Endodermal cell (in vitro differentiated cells): ENCODE measurements around the gene C5orf58. TPM values are rescaled to one million over a fixed set of nuclear protein-coding genes. Genes with fewer than 3 reads are reported as not detected.
A peak's percentile ranks its signal among the peaks of the same experiment; 100 is the strongest.

Source experiments
- DNase-seq: peaks from one replicate; pipeline ENCODE4 v3.0.0-alpha.2; 2017
- H3K27ac ChIP-seq: 2 replicates; pipeline ENCODE4 v1.5.1; 2013; ENCODE audit warnings: mild to moderate bottlenecking, low read depth, low read length, moderate library complexity
- H3K27me3 ChIP-seq: 2 replicates; pipeline ENCODE4 v1.6.1; 2013; ENCODE audit warnings: mild to moderate bottlenecking, low read length, moderate library complexity; ENCODE audit not compliant: insufficient read depth, control insufficient read depth, poor library complexity, severe bottlenecking
- H3K36me3 ChIP-seq: 2 replicates; pipeline ENCODE4 v1.7.0; 2013; ENCODE audit warnings: mild to moderate bottlenecking, low read length, moderate library complexity; ENCODE audit not compliant: control insufficient read depth, insufficient read depth
- H3K4me1 ChIP-seq: one replicate; pipeline ENCODE4 v1.7.0; 2013; ENCODE audit warnings: low read length; ENCODE audit not compliant: control insufficient read depth, insufficient read depth
- H3K4me3 ChIP-seq: 2 replicates; pipeline ENCODE4 v1.5.1; 2013; ENCODE audit warnings: mild to moderate bottlenecking, low read length, moderate library complexity
- H3K9ac ChIP-seq: 2 replicates; pipeline ENCODE4 v1.6.1; 2013; ENCODE audit warnings: mild to moderate bottlenecking, low read length, moderate library complexity; ENCODE audit not compliant: poor library complexity, severe bottlenecking; ENCODE audit errors: extremely low read depth
- H3K9me3 ChIP-seq: 2 replicates; pipeline ENCODE4 v1.6.1; 2013; ENCODE audit warnings: mild to moderate bottlenecking, low read length, moderate library complexity; ENCODE audit not compliant: control insufficient read depth
- H3K27ac Mint-ChIP-seq: 2 replicates; pipeline ENCODE4 v1.8.0; 2020; ENCODE audit warnings: mixed read lengths
- H3K27me3 Mint-ChIP-seq: 2 replicates; pipeline ENCODE4 v1.8.0; 2021; ENCODE audit warnings: mild to moderate bottlenecking, mixed read lengths; ENCODE audit not compliant: insufficient read depth
- H3K36me3 Mint-ChIP-seq: 2 replicates; pipeline ENCODE4 v1.8.0; 2020; ENCODE audit warnings: low read depth, mixed read lengths
- H3K4me1 Mint-ChIP-seq: 2 replicates; pipeline ENCODE4 v1.8.0; 2020; ENCODE audit warnings: mixed read lengths
- H3K4me3 Mint-ChIP-seq: 2 replicates; pipeline ENCODE4 v1.8.0; 2020; ENCODE audit warnings: mild to moderate bottlenecking, moderate library complexity, mixed read lengths
- H3K9me3 Mint-ChIP-seq: 2 replicates; pipeline ENCODE4 v1.8.0; 2020; ENCODE audit warnings: mild to moderate bottlenecking, mixed read lengths
- WGBS, 2 experiments: methylation state at CpG; one replicate each; pipeline versions ENCODE4 v1.1.5 to v1.1.7; 2013; ENCODE audit warnings: missing lambda C conversion rate in 2 of 2, mixed read lengths in 1 of 2; ENCODE audit not compliant: insufficient coverage in 1 of 2, insufficient read length in 1 of 2; 5-methylcytosine and 5-hydroxymethylcytosine counted together
- total RNA-seq, 2 donors: library from RNA; stranded (reverse); fragmentation: NEBNext Ultra II Directional in 1 of 2; extraction: Animal tissue kit (Norgen Biotek cat#: 25700) in 1 of 2; gene quantifications; 2 replicates in 1 of 2; 3 replicates in 1 of 2; pipeline ENCODE4 v1.2.1, GENCODE V29; 2021
- TF ChIP-seq, protein P1 (sequence below): fragments of 200-600 bp; sonication (generic); conservative IDR thresholded peaks from 2 replicates; pipeline ENCODE4 v1.5.0; 2021; ENCODE audit warnings: antibody characterized with exemption, mild to moderate bottlenecking

The C5orf58 gene
- total RNA-seq, 2 donors from 2014 or later: 0.95 TPM; not detected in 1

DNA sequence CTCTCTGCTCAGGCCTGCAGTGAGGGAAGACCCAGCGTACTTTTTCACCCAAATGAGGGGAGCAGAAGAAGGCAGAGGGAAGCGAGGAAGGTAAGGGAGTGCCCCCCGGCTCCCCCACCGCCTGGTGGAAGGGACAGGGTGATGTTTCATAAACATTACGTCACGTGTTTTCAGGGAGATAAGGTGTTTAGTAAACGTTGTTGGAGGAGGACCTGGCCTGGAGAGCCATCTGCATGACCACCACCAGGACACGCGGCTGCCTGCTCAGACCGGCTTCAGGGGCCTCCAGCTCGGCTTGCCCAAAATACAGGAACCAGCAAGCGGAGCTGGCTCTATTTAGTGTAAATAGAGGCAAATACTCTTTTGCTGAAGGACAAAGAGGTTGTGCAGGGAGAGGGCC lies 40.0 kb upstream of the C5orf58 start:
- Mint-ChIP-seq H3K27ac (no peak overlapping the region), H3K4me1 (peaks cover 30% of the 10 kb centered on the region), H3K9me3 (peaks cover 2% of the 10 kb centered on the region), H3K27me3 (peaks cover 2% of the 10 kb centered on the region), H3K36me3 (no peaks in the 10 kb centered on the region), H3K4me3 (no peak overlapping the region)
- Histone ChIP-seq H3K27me3 (no peaks in the 10 kb centered on the region), H3K4me1 (peaks cover 9% of the 10 kb centered on the region), H3K27ac (no peak overlapping the region), H3K9ac (no peak overlapping the region), H3K36me3 (no peaks in the 10 kb centered on the region), H3K9me3 (peaks cover 7% of the 10 kb centered on the region), H3K4me3 (no peak overlapping the region)
- WGBS, 2 experiments: 92 to 96% methylated on average over 8 to 12 of the region's 12 CpGs
- no peak for DNase-seq
- TF ChIP-seq, protein P1, sequence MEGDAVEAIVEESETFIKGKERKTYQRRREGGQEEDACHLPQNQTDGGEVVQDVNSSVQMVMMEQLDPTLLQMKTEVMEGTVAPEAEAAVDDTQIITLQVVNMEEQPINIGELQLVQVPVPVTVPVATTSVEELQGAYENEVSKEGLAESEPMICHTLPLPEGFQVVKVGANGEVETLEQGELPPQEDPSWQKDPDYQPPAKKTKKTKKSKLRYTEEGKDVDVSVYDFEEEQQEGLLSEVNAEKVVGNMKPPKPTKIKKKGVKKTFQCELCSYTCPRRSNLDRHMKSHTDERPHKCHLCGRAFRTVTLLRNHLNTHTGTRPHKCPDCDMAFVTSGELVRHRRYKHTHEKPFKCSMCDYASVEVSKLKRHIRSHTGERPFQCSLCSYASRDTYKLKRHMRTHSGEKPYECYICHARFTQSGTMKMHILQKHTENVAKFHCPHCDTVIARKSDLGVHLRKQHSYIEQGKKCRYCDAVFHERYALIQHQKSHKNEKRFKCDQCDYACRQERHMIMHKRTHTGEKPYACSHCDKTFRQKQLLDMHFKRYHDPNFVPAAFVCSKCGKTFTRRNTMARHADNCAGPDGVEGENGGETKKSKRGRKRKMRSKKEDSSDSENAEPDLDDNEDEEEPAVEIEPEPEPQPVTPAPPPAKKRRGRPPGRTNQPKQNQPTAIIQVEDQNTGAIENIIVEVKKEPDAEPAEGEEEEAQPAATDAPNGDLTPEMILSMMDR: no peak

DNA sequence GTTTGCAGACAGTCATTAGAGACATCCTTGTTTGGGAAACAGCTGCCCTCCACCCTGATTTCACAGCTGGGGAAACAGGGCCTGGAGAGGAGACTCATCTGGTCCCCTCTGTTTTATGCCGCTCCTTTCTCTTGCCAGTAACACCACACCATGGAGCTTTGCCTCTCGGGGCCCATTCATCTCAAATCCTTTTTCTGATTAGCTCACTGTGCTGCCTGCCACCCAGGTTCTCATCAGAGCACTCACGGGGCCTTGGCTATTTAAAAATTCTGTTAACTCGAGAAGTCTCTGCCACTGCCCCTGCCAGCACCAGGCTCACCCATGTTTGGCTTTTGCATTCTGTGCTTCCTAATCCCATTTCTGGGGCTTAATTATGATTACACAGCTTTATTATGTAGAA lies 36.8 kb upstream of the C5orf58 start:
- Mint-ChIP-seq H3K4me3 (no peak overlapping the region), H3K27me3 (peaks cover 6% of the 10 kb centered on the region), H3K4me1 (peaks cover 30% of the 10 kb centered on the region), H3K36me3 (no peaks in the 10 kb centered on the region), H3K9me3 (no peaks in the 10 kb centered on the region), H3K27ac (no peak overlapping the region)
- Histone ChIP-seq H3K36me3 (no peaks in the 10 kb centered on the region), H3K4me3 (no peak overlapping the region), H3K9me3 (no peaks in the 10 kb centered on the region), H3K27me3 (no peaks in the 10 kb centered on the region), H3K4me1 (peaks cover 19% of the 10 kb centered on the region), H3K9ac (no peak overlapping the region), H3K27ac (peak overlapping the region; percentile 18)
- no peak for DNase-seq
- TF ChIP-seq, protein P1: no peak
- WGBS, 2 experiments: 68 to 75% methylated on average over 4 of the region's 4 CpGs

DNA sequence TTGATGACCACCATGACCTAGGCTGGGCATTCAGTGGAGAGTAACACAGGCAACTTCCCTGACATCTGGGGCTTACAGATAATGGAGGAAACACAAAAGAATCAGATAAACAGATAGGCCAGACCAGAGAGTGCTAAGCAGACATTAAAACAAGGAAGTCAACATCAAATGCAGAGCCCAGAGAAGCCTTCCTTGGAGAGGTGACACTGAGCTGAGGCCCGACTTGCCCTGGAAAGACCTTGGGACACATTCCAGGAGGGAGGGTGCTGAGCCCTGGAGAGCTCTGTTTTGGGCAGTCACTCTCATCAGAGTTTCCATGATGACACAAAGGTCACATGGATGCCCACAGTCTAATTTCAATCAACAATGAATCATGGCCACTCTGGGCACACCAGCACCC lies 31.9 kb upstream of the C5orf58 start:
- peaks cover 23% of the 10 kb centered on the region for H3K4me1 ChIP-seq
- Mint-ChIP-seq H3K36me3 (no peaks in the 10 kb centered on the region), H3K9me3 (no peaks in the 10 kb centered on the region), H3K27me3 (peaks cover 7% of the 10 kb centered on the region), H3K4me3 (no peak overlapping the region), H3K4me1 (peaks cover 26% of the 10 kb centered on the region), H3K27ac (no peak overlapping the region)
- no peaks in the 10 kb centered on the region for H3K27me3 ChIP-seq
- H3K4me3 ChIP-seq: no peak overlapping the region
- TF ChIP-seq, protein P1: no peak
- no peak overlapping the region for H3K27ac ChIP-seq
- 0% methylated on average over 1 of the region's 1 CpG for WGBS, 2 experiments
- H3K9ac ChIP-seq: peak overlapping the region; percentile 6
- no peaks in the 10 kb centered on the region for H3K9me3 ChIP-seq
- no peaks in the 10 kb centered on the region for H3K36me3 ChIP-seq
- DNase-seq: no peak
